Prostate gland (tissue), 2 donors: ENCODE measurements around the gene PDSS2. TPM values are rescaled to one million over a fixed set of nuclear protein-coding genes. Genes with fewer than 3 reads are reported as not detected.

Experiments
- DNase-seq: peaks from one replicate; pipeline ENCODE4 v3.0.0-alpha.2; 2019; ENCODE audit warnings: low spot score
- H3K27ac ChIP-seq, 2 donors: fragments of 200-600 bp; sonication (generic); 2 replicates each; pipeline ENCODE4 v1.5.1; 2017 to 2019
- H3K27me3 ChIP-seq: fragments of 200-600 bp; sonication (generic); replicated peaks from 2 replicates; pipeline ENCODE4 v1.5.1; 2019; ENCODE audit not compliant: insufficient read depth
- H3K36me3 ChIP-seq, 2 donors: fragments of 200-600 bp; sonication (generic); 1 replicate in 1 of 2; 2 replicates in 1 of 2; pipeline versions ENCODE4 v1.5.1 to v1.8.1; 2017 to 2019
- H3K4me1 ChIP-seq: fragments of 200-600 bp; sonication (generic); replicated peaks from 2 replicates; pipeline ENCODE4 v1.5.1; 2019
- H3K4me3 ChIP-seq, 2 donors: fragments of 200-600 bp; sonication (generic); 2 replicates each; pipeline ENCODE4 v1.5.1; 2017 to 2019
- H3K9me3 ChIP-seq: fragments of 200-600 bp; sonication (generic); 2 replicates; pipeline ENCODE4 v1.5.1; 2017
- POLR2A ChIP-seq: fragments of 450-650 bp; IDR thresholded peaks from one replicate; pipeline ENCODE4 v1.6.1; 2016; ENCODE audit warnings: antibody characterized with exemption, mild to moderate bottlenecking
- POLR2AphosphoS5 ChIP-seq: sonication (generic); formaldehyde crosslinking; IDR thresholded peaks from one replicate; pipeline ENCODE4 v1.6.1; 2017; ENCODE audit warnings: antibody characterized with exemption
- WGBS: methylation state at CpG from one replicate; pipeline ENCODE4 v1.1.5; 2018; 5-methylcytosine and 5-hydroxymethylcytosine counted together
- intact Hi-C: fragments of 100-400 bp; cut with DNase I; formaldehyde crosslinking; loops from one replicate; pipeline ENCODE4 v1.14.2; 2022
- total RNA-seq, 2 donors: library from RNA; depleted of rRNA; stranded (reverse); fragments of >200 nt; gene quantifications; one replicate each; pipeline ENCODE4 v1.1.0, GENCODE V29; 2016
- TF ChIP-seq, protein P1 (sequence below), 4 experiments: fragments of 200-600 bp in 2 of 4; fragments of 450-650 bp in 2 of 4; sonication (generic) in 2 of 4; IDR thresholded peaks; 1 replicate in 3 of 4; 2 replicates in 1 of 4; pipeline ENCODE4 v1.5.1; 2016 to 2019; ENCODE audit warnings: antibody characterized with exemption in 4 of 4, mild to moderate bottlenecking in 2 of 4, moderate library complexity in 2 of 4

Gene PDSS2
- total RNA-seq, 2 donors from 2014 or later, result 12.7 to 35.3 TPM

DNA sequence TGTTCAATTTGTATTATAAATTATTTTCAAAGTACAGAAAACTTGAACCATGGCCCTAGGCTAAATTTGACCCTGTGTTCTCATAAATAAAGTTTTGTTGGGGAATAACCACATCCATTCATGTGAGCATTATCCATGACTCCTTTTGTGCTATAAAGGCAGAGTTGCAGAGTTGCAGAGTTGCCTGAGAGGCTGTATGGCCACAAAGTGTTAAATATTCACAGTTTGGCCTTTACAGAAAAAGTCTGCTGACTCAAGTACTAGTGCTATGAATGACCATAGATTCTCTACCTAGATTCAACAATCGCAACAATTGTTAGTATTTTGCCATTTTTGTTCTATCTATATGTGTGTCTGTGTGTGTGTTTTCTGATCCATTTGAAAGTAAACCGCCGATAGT is 297.8 kb downstream of the PDSS2 start:
- Histone ChIP-seq H3K27me3 (no peaks in the 10 kb centered on the region), H3K4me3 (no peak overlapping the region), H3K36me3 (no peaks in the 10 kb centered on the region), H3K9me3 (no peaks in the 10 kb centered on the region), H3K4me1 (no peaks in the 10 kb centered on the region), H3K27ac (no peak overlapping the region)
- TF ChIP-seq POLR2AphosphoS5, result no peak
- DNase-seq, result no peak
- WGBS, result 97% methylated on average over 3 of the region's 3 CpGs
- intact Hi-C loops, result no loop called here

DNA sequence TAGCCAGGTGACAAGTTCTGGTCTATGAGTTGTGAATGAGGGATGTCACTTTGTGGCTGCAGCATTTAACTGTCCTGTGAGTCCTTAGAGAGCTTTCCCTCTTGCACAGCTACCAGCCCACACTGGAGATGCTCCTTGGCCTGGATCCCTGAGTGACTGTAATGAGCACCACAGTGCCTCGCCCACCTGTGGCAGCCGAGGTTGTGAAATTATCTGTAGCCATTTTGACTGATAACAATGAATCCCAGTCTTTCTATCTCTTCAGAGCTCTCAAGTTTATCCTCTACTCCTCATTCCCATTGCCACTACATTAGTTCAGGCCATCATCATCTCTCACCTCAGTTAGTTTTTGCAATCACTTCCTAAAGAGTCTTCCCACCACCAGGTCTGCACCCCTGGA is 302.7 kb downstream of the PDSS2 start:
- H3K27me3 ChIP-seq, result no peaks in the 10 kb centered on the region
- H3K9me3 ChIP-seq, result no peaks in the 10 kb centered on the region
- H3K4me1 ChIP-seq, result peaks cover 3% of the 10 kb centered on the region
- intact Hi-C loops, result no loop called here
- H3K4me3 ChIP-seq, result no peak overlapping the region
- no peak overlapping the region for H3K27ac ChIP-seq
- no peak for DNase-seq
- 84% methylated on average over 2 of the region's 2 CpGs for WGBS
- TF ChIP-seq, protein P1, sequence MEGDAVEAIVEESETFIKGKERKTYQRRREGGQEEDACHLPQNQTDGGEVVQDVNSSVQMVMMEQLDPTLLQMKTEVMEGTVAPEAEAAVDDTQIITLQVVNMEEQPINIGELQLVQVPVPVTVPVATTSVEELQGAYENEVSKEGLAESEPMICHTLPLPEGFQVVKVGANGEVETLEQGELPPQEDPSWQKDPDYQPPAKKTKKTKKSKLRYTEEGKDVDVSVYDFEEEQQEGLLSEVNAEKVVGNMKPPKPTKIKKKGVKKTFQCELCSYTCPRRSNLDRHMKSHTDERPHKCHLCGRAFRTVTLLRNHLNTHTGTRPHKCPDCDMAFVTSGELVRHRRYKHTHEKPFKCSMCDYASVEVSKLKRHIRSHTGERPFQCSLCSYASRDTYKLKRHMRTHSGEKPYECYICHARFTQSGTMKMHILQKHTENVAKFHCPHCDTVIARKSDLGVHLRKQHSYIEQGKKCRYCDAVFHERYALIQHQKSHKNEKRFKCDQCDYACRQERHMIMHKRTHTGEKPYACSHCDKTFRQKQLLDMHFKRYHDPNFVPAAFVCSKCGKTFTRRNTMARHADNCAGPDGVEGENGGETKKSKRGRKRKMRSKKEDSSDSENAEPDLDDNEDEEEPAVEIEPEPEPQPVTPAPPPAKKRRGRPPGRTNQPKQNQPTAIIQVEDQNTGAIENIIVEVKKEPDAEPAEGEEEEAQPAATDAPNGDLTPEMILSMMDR (IDR thresholded peaks at IDR 0.05), result no peak
- TF ChIP-seq POLR2AphosphoS5, result no peak
- no peak for TF ChIP-seq POLR2A
- H3K36me3 ChIP-seq, result no peaks in the 10 kb centered on the region

DNA sequence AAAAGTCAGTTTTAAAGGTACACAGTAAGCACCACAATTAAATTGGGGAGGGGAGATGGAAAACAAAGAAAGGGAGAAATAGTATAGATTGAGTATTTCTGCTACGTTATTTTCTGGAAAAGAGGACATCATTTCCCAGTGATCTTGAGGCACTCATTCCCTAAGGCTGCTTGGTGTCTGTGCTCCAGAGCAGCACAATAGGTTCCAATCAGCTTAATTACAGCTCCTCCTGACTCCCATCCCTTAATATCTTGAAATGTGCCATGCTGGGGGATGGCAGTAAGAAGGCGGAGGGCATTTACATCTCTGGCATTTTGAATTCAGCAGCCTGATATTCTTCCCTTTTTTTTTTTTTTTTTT is 304.6 kb downstream of the PDSS2 start:
- no peak overlapping the region for H3K27ac ChIP-seq

DNA sequence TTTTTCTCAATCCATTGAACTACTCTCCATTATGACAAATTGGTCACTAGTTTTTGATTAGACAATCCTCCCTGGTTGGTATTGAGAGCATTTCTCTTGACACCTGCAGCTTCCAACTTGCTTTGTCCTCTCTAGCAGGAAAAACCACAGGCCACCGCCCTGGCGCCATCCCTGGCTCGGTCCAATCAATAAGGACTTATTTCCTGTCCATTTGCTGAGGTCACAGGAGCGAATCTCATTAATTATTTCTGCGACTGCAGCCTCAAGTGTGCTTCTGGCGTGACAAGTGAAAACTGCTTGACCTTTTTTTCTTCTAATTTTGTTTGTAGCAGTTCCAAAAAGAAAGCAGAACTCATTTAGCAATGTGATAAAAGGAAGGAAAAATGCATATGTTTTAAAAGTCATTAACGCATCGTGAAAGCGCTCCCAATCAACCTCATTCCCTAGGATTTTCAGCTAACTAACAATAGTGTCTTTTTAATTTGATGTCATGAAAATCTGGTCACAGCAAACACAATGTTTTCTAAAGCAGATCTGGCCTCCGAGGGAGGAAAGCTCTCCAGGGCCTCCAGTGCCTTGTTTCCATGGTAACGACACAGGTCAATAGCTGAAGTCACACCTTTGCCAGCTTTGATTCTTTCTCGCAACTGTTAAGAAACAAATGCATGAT is 305.1 kb downstream of the PDSS2 start:
- no peak for DNase-seq
- Histone ChIP-seq H3K4me3 (no peak overlapping the region), H3K9me3 (no peaks in the 10 kb centered on the region), H3K36me3 (no peaks in the 10 kb centered on the region), H3K27me3 (no peaks in the 10 kb centered on the region), H3K4me1 (peaks cover 3% of the 10 kb centered on the region), H3K27ac (no peak overlapping the region)
- WGBS, result 78% methylated on average over 12 of the region's 12 CpGs
- TF ChIP-seq POLR2A (no peak), POLR2AphosphoS5 (no peak)
- TF ChIP-seq, protein P1 (IDR thresholded peaks at IDR 0.05), result no peak
- intact Hi-C loops, result no loop called here

More for the DNA sequence above, 304.6 kb downstream of the PDSS2 start:
- Histone ChIP-seq H3K4me3 (no peak overlapping the region), H3K9me3 (no peaks in the 10 kb centered on the region), H3K27me3 (no peaks in the 10 kb centered on the region), H3K36me3 (no peaks in the 10 kb centered on the region), H3K4me1 (peaks cover 3% of the 10 kb centered on the region)
- no peak for DNase-seq
- intact Hi-C loops, result no loop called here
- 80% methylated on average over 2 of the region's 2 CpGs for WGBS
- TF ChIP-seq, protein P1 (IDR thresholded peaks at IDR 0.05), result no peak
- TF ChIP-seq POLR2A, result no peak
- no peak for TF ChIP-seq POLR2AphosphoS5

DNA sequence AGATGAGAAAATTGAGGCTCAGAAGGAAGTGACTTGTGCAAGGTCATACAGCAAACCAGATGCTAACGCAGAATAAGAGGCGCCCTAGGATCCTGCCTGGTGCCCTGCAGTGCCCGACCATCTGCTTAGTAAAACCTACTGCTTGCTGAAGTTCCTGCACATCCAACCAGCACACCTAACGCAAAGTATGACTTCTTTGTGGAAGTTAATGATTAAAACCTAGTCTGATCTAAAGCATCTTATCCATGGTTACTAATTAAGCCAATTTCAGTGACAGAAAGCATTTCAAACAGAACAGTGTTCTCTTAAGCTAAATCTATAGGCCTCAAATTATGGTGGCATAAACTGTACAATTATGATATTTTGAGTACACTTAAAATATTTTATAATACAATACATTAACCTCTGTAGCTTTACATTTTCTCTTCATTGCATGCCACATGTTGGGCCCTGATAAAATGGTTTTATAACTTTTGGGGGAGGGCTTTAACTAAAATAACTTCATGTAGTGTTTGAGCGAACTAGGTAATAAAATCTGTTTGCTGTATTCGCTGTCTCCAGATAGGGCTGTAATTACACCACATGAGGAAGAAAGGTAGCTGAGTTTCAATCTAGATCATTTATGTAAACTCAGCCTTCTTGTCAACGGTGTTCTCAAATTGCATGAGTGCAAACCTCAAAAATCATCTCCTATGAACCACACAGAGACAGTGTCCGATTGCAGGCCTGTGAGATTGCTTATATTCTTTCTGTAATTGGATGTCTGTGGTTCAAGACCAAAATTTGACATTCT is 306.5 kb downstream of the PDSS2 start:
- 65% methylated on average over 8 of the region's 8 CpGs for WGBS
- H3K36me3 ChIP-seq, result no peaks in the 10 kb centered on the region
- H3K4me1 ChIP-seq, result peaks cover 3% of the 10 kb centered on the region
- peak overlapping the region in 1 of 2 donors; percentile 1 for H3K27ac ChIP-seq
- H3K9me3 ChIP-seq, result no peaks in the 10 kb centered on the region
- no peaks in the 10 kb centered on the region for H3K27me3 ChIP-seq
- no peak overlapping the region for H3K4me3 ChIP-seq
- intact Hi-C loops, result no loop called here
- no peak for DNase-seq
- TF ChIP-seq POLR2AphosphoS5 (peak; percentile 30), POLR2A (no peak)
